Stomach (tissue), 9 donors: Measurements from ENCODE around the gene IFI44L. TPM values are rescaled to one million over a fixed set of nuclear protein-coding genes. Genes with fewer than 3 reads are reported as not detected.
A peak's percentile ranks its signal among the peaks of the same experiment; 100 is the strongest.

ENCODE experiments used
- DNase-seq, 2 donors: peaks; one replicate each; pipeline versions ENCODE4 v3.0.0 to v3.0.0-alpha.2; 2013 to 2019
- H3K27ac ChIP-seq, 5 donors: fragments of 200-600 bp in 4 of 5; sonication (generic) in 4 of 5; one replicate each; pipeline ENCODE4 v1.5.1; 2013 to 2019; ENCODE audit warnings: mild to moderate bottlenecking in 1 of 5, moderate library complexity in 1 of 5
- H3K27me3 ChIP-seq, 3 donors: fragments of 200-600 bp; sonication (generic); one replicate each; pipeline ENCODE4 v1.5.1; 2017 to 2019; ENCODE audit warnings: mixed run types in 1 of 3
- H3K36me3 ChIP-seq, 4 donors: fragments of 200-600 bp; sonication (generic); 1 replicate in 3 of 4; 2 replicates in 1 of 4; pipeline ENCODE4 v1.5.1; 2016 to 2019
- H3K4me1 ChIP-seq, 4 donors: fragments of 200-600 bp; sonication (generic); one replicate each; pipeline ENCODE4 v1.5.1; 2016 to 2019
- H3K4me3 ChIP-seq, 4 donors: fragments of 200-600 bp; sonication (generic) in 3 of 4; one replicate each; pipeline ENCODE4 v1.5.1; 2016 to 2019; ENCODE audit warnings: mild to moderate bottlenecking in 1 of 4
- H3K9me3 ChIP-seq, 4 donors: fragments of 200-600 bp; sonication (generic); one replicate each; pipeline ENCODE4 v1.5.1; 2016 to 2019
- CTCF ChIP-seq, 7 experiments: fragments of 450-650 bp in 4 of 7; fragments of 200-600 bp in 3 of 7; sonication (generic) in 3 of 7; IDR thresholded peaks; one replicate each; pipeline ENCODE4 v1.5.1; 2016 to 2019; ENCODE audit warnings: antibody characterized with exemption in 7 of 7, control low read depth in 2 of 7, mild to moderate bottlenecking in 1 of 7
- EP300 ChIP-seq: sonication (generic); formaldehyde crosslinking; IDR thresholded peaks from one replicate; pipeline ENCODE4 v1.6.1; 2017; ENCODE audit warnings: antibody characterized with exemption
- POLR2A ChIP-seq, 4 donors: fragments of 450-650 bp; IDR thresholded peaks; one replicate each; pipeline ENCODE4 v1.6.1; 2016; ENCODE audit warnings: antibody characterized with exemption in 4 of 4, control low read depth in 2 of 4, mild to moderate bottlenecking in 1 of 4, moderate library complexity in 1 of 4
- POLR2AphosphoS5 ChIP-seq, 3 donors: sonication (generic); formaldehyde crosslinking; IDR thresholded peaks; one replicate each; pipeline ENCODE4 v1.6.1; 2016; ENCODE audit warnings: antibody characterized with exemption in 3 of 3
- WGBS, 5 donors: extraction: QIAGEN DNeasy Blood & Tissue Kit in 3 of 5; methylation state at CpG; one replicate each; pipeline versions ENCODE4 v1.1.5 to v1.1.7; 2013 to 2018; 5-methylcytosine and 5-hydroxymethylcytosine counted together
- intact Hi-C: fragments of 100-400 bp; cut with DNase I; formaldehyde crosslinking; loops from one replicate; pipeline ENCODE4 v1.15.1; 2023; ENCODE audit warnings: low total_unique reads
- polyA plus RNA-seq, 3 donors: library from polyadenylated mRNA; stranded (reverse); fragments of 200-250 nt; gene quantifications; one replicate each; pipeline ENCODE4 v1.2.3, GENCODE V29; 2013
- total RNA-seq, 5 donors: library from RNA; depleted of rRNA; stranded (reverse); fragments of >200 nt; gene quantifications; one replicate each; pipeline versions ENCODE4 v1.1.0 to v1.2.3, GENCODE V29; 2014 to 2016
- donor health status: healthy with polysubstance abuse.
- donor health status: Bipolar disorder and iron deficiency.
- donor health status: healthy.

The IFI44L gene
- total and polyA plus RNA-seq, 8 donors, result 0.29 to 27.4 (median 5.9) TPM

- Histone ChIP-seq H3K36me3 (peaks cover 0 to 18% (median 11%) of the 10 kb centered on the region in 4 donors), H3K4me1 (no peaks in the 10 kb centered on the region), H3K27me3 (no peaks in the 10 kb centered on the region), H3K9me3 (no peaks in the 10 kb centered on the region), H3K4me3 (no peak overlapping the region), H3K27ac (no peak overlapping the region)
- WGBS, 5 donors, result 97 to 100% (median 100%) methylated on average over 1 of the region's 1 CpG
- DNase-seq, result no peak
- intact Hi-C loops, result no loop called here
- TF ChIP-seq POLR2AphosphoS5 (IDR thresholded peaks at IDR 0.05), result no peak
- no peak for TF ChIP-seq CTCF (IDR thresholded peaks at IDR 0.05)
- no peak for TF ChIP-seq POLR2A (IDR thresholded peaks at IDR 0.05)
- TF ChIP-seq EP300, result no peak
Measured at GRCh38 chr1:78667939-78668338, 47.7 kb downstream of the IFI44L start.

DNA sequence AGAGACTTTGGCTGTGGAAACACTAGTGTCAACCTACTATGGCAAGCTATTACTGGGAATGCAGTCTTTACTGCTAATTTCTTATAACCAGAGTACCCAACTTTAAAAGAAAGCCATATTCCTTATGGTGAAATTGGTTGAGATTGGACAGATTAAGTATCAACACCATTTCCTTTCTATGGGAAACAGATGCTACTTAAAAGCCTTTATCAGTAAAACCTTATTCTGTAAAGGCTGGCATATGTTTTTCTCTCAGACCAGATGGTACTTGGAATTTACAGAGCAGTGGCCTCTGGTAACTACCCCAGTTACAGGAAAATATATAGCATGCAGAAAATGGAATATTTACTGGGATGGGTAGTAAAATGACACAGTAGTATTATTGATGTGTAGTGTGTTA, 48.2 kb downstream of the IFI44L start:
- Histone ChIP-seq H3K27me3 (no peaks in the 10 kb centered on the region), H3K9me3 (no peaks in the 10 kb centered on the region), H3K4me1 (no peaks in the 10 kb centered on the region), H3K4me3 (no peak overlapping the region), H3K27ac (no peak overlapping the region), H3K36me3 (peaks cover 0 to 13% (median 6%) of the 10 kb centered on the region in 4 donors)
- intact Hi-C loops, result no loop called here
- TF ChIP-seq CTCF (IDR thresholded peaks at IDR 0.05), result no peak
- TF ChIP-seq EP300, result no peak
- TF ChIP-seq POLR2AphosphoS5 (IDR thresholded peaks at IDR 0.05), result no peak
- TF ChIP-seq POLR2A (IDR thresholded peaks at IDR 0.05), result no peak
- no peak for DNase-seq

DNA sequence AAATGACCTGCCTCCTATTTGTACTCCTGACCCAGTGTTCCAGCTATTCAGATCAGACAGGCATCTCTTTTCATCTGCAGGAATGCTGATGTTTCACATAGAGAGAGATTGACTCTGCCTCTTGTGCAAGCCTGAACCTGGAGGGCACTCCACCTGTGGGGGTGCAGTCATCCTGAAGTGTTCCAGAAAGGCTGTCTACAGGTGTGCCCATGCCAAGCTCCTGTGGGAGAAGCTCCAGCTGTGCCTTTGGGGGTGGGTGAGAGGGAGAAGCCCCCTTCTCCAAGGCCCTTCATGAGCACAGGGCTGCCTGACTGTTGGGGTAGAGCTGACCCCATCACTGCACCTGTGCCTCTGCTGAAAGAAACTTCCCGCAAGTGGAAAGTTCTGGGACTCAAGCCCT, 52.2 kb downstream of the IFI44L start:
- Histone ChIP-seq H3K4me3 (no peak overlapping the region), H3K36me3 (no peaks in the 10 kb centered on the region), H3K4me1 (peaks cover 0 to 3% (median 0%) of the 10 kb centered on the region in 4 donors), H3K27me3 (no peaks in the 10 kb centered on the region), H3K27ac (no peak overlapping the region), H3K9me3 (no peaks in the 10 kb centered on the region)
- intact Hi-C loops, result loop anchor here (10.0 kb wide), 2 partner anchors 58 to 538 kb away; no protein-coding TSS in a partner anchor
- no peak for DNase-seq
- no peak for TF ChIP-seq CTCF (IDR thresholded peaks at IDR 0.05)
- no peak for TF ChIP-seq EP300
- 37 to 100% (median 94%) methylated on average over 1 of the region's 1 CpG; no CpG with 5 or more reads in 1 of the 5 donors for WGBS, 5 donors

DNA sequence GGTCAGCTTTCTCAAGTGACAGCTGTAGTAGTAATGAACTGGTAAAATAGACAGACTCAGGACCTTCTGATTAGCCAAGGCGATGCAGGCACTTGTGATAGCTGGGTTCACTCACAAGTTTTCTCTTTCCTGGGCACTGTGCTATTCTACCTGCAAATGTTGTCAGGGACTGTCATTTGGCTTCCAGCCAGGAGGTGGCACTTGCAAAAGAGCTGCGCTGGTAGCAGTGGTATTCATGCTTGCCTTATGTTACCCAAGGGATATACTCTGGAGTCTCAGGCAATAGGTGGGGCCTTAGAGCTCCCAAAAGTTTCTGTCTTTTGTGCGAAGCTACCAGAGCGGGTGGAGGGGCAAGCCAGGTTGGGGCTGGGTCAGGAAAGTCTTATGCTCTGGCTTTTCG, 52.9 kb downstream of the IFI44L start:
- Histone ChIP-seq H3K36me3 (no peaks in the 10 kb centered on the region), H3K4me1 (peaks cover 0 to 3% (median 0%) of the 10 kb centered on the region in 4 donors), H3K9me3 (no peaks in the 10 kb centered on the region), H3K27ac (no peak overlapping the region), H3K27me3 (no peaks in the 10 kb centered on the region), H3K4me3 (no peak overlapping the region)
- peak in 1 of 2 donors; percentile 28 for DNase-seq
- intact Hi-C loops, result loop anchor here (10.0 kb wide), 2 partner anchors 58 to 538 kb away; no protein-coding TSS in a partner anchor
- TF ChIP-seq CTCF (IDR thresholded peaks at IDR 0.05) (no peak), POLR2A (IDR thresholded peaks at IDR 0.05) (no peak), POLR2AphosphoS5 (IDR thresholded peaks at IDR 0.05) (no peak), EP300 (no peak)
- 84 to 94% (median 93%) methylated on average over 5 of the region's 5 CpGs for WGBS, 5 donors
